ENCODE results near the gene MIDN. TPM values are rescaled to one million over a fixed set of nuclear protein-coding genes. Genes with fewer than 3 reads are reported as not detected.

Gene MIDN
- total RNA-seq, 1 donor from 2014 or later = 15.3 TPM

DNA sequence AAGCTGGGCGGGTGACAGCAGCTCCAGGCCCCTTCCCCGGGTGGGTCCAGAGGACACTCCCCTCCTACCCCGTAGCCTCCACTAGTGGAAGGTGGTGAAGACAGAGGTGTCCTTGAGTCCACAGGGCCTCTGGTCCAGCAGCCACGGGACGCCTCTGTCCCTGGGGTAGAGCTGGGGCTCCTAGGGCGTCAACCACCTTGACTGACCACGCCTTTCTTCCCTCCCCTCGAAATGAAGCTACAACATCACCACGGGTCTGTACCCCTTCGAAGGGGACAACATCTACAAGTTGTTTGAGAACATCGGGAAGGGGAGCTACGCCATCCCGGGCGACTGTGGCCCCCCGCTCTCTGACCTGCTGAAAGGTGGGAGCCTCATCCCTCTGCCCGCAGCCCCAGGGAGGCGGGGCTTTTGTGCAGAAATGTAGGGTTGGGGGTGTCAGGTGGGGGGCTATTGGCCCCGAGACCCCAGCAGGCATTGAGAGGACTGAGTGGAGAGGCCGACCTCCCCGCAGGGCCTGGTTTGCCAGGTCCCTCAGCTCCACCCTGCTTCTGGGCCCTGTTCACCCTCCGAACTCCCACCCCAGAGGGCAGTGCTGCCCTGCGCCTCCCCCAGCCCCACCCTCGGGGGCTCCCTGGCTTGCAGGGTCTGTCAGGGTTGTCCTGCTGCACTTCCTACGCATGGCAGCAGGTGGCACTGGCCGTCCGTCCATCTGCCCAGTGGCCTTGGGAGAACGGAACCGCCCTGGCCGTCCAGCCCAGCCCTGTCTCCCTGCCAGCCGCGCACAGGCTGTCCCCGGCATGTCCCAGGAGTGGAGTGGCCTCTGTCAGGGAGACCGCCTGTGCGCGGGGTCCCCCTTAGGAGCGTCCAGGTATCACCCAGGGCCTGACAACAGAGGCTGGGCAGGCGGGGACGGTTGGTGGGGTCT is 27.1 kb upstream of the MIDN start:
- no peak for DNase-seq

- DNase-seq = no peak
Observed at GRCh38 chr19:1221904-1222255, 26.5 kb upstream of the MIDN start.

GRCh38 chr19:1222394-1222793 is 26.0 kb upstream of the MIDN start:
- DNase-seq = no peak

DNA sequence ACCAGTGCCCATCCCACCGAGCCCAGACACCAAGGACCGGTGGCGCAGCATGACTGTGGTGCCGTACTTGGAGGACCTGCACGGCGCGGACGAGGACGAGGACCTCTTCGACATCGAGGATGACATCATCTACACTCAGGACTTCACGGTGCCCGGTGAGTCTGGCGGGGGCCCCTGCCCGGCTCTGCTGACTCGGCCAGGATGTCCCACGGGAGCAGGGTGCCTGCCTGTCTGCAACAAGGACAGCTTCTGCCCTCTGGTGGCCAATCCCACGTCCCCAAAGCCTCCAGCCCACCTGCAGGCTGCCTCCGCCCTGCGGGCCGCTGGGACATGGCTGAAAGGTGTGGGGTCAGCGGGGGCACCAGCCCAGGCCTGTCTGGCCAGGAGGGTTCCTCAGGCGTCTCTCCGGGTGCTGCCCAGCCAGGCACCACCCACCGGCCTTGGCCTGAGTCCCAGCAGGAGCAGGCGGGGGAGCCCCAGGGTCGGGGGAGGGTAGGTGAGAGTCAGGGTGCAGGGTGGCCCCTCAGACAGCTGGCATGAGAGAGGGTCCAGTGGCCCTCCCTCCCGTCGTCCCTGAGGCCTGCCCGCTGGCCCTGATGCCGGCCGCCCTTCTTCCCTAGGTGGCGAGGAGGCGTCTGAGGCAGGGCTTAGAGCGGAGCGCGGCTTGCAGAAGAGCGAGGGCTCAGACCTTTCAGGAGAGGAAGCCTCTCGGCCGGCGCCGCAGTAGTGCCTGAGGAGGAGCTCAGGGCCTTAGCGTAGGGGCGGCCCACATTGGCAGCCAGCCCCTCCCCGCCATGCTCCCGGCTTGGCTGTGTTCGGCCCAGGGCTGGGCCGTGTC is 25.1 kb upstream of the MIDN start:
- DNase-seq = no peak

DNA sequence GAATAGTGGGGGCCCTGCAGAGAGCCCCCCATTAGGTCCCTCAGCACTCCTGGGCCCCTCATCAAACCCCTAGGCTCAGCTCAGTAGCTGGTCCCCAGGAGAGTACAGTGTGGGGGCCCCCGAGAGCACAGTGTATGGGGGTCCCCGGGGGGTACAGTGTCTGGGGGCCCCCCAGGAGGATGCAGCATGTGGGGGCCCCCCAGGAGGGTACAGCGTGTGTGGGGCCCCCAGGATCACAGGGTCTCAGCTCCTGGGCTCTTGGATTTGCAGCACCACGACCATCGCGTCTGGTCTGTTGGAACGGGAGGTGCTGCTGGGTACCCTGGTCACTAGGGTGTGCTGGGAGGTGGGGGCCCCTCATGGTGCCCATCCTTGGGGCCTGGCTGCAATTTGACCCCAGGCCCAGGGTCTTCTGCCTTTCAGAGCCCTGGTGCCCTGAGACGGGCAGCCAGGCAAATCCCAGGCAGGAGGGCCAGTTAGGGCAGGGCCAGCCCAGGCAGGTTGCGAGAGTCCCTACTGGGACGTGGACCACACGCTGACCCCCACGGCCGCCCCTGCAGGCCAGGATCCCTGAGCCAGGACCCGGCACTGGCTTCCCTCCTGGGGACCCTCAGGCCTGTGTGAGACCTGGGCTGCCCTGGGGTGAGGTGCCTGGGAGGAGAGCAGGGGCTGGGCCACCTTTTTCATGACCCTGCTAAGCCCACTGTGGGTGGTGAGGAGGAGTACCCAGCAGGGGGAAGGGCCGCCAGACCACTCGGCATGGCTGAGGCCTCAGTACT is 24.1 kb upstream of the MIDN start:
- no peak for DNase-seq

DNA sequence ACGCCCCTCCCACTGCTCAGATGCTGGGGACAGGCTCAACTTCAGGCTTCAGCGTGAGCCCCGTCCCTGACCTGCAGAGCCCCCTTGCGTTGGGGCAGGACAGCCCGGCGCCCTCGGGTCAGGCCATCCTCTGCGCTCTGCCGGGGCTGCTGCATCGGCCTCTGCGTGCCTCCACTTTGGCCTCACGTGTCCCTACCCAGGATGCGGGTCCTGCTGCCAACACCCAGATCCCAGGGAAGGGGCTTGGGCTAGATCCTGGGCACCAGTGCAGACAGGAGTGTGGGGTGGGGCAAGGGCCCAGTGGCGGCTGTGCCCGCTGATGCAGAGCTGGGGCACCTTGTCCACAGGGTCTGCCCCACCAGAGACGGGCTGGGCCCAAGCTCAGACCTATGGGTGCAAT is 23.5 kb upstream of the MIDN start:
- no peak for DNase-seq

DNA sequence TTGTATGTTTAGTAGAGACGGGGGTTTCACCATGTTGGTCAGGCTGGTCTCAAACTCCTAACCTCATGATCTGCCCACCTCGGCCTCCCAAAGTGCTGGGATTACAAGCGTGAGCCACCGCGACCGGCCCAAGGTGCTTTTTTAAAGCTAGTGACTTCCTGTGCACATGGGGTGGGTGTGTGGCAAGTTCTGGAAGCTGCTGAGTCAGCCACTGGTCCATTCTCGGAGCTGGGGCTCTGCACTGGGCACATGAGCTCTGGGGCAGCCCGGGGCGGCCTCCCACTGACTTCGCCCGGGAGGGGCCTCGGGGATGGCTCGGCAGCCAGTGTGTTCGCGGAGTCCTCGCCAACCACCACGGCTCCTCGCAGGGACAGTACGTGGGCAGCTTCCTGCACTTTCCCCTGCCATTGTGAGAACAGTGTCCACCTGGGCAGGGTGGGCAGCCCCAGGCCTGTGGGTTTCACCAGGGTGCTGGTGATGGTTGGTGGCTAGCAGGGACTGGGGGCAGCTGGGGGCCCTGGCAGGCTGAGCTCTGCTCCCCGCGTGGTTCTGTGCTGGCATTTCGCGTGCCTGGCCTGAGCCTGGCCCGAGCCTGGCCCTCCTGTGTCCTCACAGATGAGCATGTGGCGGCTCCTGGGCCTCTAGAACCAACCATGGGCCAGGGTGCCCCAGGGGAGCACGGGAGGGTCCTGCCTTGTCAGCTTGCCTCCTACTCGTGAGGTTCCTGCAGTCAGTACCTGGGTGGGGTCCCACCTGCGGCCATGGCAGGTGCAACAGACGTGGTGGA is 22.8 kb upstream of the MIDN start:
- no peak for DNase-seq

DNA sequence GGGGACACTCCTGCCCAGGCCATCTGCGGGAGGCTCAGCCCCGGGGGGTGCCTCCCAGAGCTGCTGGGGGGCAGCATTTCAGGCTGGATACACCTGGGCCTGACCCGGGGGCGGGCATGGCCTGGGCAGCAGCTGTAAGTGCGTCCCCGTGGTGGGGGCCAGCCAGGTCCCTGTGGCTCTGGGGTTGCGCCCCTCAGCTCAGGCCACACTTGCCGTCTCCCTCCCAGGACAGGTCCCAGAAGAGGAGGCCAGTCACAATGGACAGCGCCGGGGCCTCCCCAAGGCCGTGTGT is 22.2 kb upstream of the MIDN start:
- DNase-seq = no peak

GRCh38 chr19:1226522-1227303 is 21.7 kb upstream of the MIDN start:
- DNase-seq = no peak

DNA sequence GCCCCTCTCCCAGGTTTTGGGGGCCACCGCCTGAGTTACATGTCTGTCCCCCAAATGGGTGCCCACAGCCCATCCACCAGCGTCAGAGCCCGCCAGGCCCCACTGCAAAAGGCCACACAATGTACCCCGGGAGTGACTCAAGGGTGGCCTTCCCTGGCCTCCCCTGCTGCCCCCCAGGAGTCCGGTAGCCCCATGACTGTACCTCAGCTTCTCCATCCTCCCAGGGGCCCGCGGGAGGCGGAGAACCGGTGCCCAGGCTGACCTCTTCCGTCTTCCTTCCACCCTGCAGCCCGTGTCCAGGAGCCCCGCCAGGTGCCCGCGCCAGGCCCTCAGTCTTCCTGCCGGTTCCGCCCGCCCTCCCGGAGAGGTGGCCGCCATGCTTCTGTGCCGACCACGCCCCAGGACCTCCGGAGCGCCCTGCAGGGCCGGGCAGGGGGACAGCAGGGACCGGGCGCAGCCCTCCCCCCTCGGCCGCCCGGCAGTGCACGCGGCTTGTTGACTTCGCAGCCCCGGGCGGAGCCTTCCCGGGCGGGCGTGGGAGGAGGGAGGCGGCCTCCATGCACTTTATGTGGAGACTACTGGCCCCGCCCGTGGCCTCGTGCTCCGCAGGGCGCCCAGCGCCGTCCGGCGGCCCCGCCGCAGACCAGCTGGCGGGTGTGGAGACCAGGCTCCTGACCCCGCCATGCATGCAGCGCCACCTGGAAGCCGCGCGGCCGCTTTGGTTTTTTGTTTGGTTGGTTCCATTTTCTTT is 20.9 kb upstream of the MIDN start:
- no peak for DNase-seq

- no peak for DNase-seq
Observed at GRCh38 chr19:1228161-1228957, 20.0 kb upstream of the MIDN start.

GRCh38 chr19:1229056-1229923 is 19.1 kb upstream of the MIDN start:
- no peak for DNase-seq

DNA sequence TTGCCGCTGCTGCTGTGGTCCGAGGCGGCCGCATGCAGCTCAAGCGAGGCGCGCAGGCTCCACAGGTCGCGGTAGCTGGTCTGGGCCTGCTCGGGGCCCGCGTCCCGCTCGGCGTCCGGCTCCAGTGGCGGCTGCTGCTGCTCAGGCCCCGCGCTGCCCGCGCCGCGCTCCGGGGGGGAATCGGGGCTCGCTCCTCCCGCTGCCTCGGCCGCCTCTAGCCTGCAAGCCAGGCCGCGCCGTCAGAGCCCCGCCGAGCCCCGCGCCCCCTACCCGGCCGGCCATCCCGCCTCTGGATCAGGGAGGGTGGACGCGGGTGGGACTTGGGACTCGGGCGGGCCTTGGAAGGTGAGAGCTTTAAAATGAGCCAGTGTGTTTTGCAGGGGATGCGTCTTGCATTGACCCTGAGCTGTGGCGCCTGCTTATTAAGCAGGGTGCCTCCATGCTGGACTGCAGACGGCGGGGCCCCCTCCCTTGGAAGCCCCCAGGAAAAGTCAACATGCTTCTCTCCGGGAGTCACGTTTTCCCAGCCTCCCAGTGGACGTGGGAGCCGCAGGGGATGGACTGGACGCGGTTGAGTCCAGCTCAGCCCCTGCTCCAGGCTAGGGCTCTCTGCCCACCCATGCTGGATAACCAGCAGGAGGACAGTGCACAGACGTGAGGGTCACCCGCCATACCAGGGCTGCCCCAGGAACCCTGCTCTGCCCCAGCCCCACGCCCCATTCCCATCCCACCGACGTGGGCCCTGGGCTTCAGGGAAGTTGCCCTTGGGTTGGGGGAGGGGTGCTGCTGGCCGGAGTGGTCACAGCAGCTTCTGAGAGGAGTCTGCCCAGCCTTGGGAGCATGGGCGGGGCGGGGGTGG is 18.2 kb upstream of the MIDN start:
- no peak for DNase-seq

GRCh38 chr19:1230783-1231489 is 17.4 kb upstream of the MIDN start:
- no peak for DNase-seq

- DNase-seq = no peak
Observed at GRCh38 chr19:1231729-1232637, 16.4 kb upstream of the MIDN start.

DNA sequence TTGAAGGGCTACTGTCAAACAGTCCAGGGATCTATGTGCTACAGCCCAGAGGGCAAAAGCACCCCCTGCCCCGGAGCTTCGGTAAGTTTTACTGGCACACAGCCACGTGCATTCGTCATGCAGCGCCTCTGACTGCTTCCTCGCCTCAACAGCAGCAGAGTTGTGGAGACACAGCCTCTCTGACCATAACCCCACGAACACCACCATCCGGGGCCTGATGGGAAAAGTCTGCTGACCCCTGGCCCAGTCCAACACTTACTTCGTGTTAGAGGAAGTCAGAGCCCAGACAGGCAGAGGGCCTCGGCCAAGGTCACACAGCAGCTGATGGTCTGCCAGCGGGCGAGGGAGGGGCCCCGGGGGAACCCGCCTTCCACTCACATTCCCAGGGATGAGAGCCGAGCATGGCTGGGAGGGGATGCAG is 15.7 kb upstream of the MIDN start:
- no peak for DNase-seq

Data from occipital lobe (tissue), 2 donors.